SK-N-SH (cell line): ENCODE measurements around the gene DIAPH1. TPM values are rescaled to one million over a fixed set of nuclear protein-coding genes. Genes with fewer than 3 reads are reported as not detected.

Experiments used
- CTCF ChIA-PET: fragments of 300-600, 350-600 bp; formaldehyde crosslinking; extraction: SDS; loops from one replicate; lab custom pipeline; 2021; lab: Yijun Ruan, JAX
- POLR2A ChIA-PET: fragments of 350-600 bp; sonication (Branson Sonifier 250); formaldehyde crosslinking; extraction: SDS; loops from one replicate; lab custom pipeline; 2020; ENCODE audit warnings: antibody characterized with exemption, inconsistent platforms; lab: Yijun Ruan, JAX
- DNase-seq: peaks from one replicate; pipeline ENCODE4 v3.0.0; 2012
- H2AFZ ChIP-seq: fragments of 200-600 bp; sonication (generic); 2 replicates; pipeline ENCODE4 v1.8.1; 2016; ENCODE audit warnings: antibody characterized with exemption, mild to moderate bottlenecking, low read depth
- H3F3A ChIP-seq: fragments of 200-600 bp; sonication (generic); replicated peaks from 2 replicates; pipeline ENCODE3; 2016; ENCODE audit warnings: antibody characterized with exemption, mild to moderate bottlenecking; ENCODE audit not compliant: insufficient read depth
- H3K27ac ChIP-seq, 2 experiments: fragments of 200-500 bp in 1 of 2; fragments of 200-600 bp in 1 of 2; sonication (Bioruptor generic) in 1 of 2; sonication (generic), shearing (Covaris generic) in 1 of 2; 2 replicates each; pipeline versions ENCODE4 v1.5.1 to v1.6.1; 2014 to 2016; ENCODE audit warnings: low read depth in 2 of 2, inconsistent platforms in 1 of 2, low read length in 1 of 2, mild to moderate bottlenecking in 1 of 2, mixed read lengths in 1 of 2
- H3K27me3 ChIP-seq: fragments of 200-600 bp; sonication (generic), shearing (Covaris generic); 2 replicates; pipeline ENCODE4 v1.6.1; 2016; ENCODE audit warnings: mixed run types; ENCODE audit not compliant: insufficient read depth
- H3K36me3 ChIP-seq, 2 experiments: fragments of 200-500 bp in 1 of 2; fragments of 200-600 bp in 1 of 2; sonication (Bioruptor generic) in 1 of 2; sonication (generic) in 1 of 2; replicated peaks in 1 of 2; 2 replicates each; pipeline versions ENCODE3 to v1.5.1; 2014 to 2016; ENCODE audit warnings: low read length in 1 of 2, mild to moderate bottlenecking in 1 of 2; ENCODE audit not compliant: insufficient read depth in 2 of 2, control insufficient read depth in 1 of 2
- H3K4me1 ChIP-seq, 2 experiments: fragments of 200-500 bp in 1 of 2; fragments of 200-600 bp in 1 of 2; sonication (Bioruptor generic) in 1 of 2; sonication (generic), shearing (Covaris generic) in 1 of 2; 2 replicates each; pipeline versions ENCODE4 v1.5.1 to v1.6.1; 2014 to 2016; ENCODE audit warnings: low read depth in 1 of 2, low read length in 1 of 2, mixed run types in 1 of 2; ENCODE audit not compliant: insufficient read depth in 2 of 2, control insufficient read depth in 1 of 2
- H3K4me2 ChIP-seq: fragments of 200-600 bp; sonication (generic), shearing (Covaris generic); 2 replicates; pipeline ENCODE4 v1.6.1; 2017; ENCODE audit warnings: mixed run types
- H3K4me3 ChIP-seq, 2 experiments: fragments of 200-500 bp in 1 of 2; fragments of 200-600 bp in 1 of 2; sonication (Bioruptor generic) in 1 of 2; sonication (generic), shearing (Covaris generic) in 1 of 2; 2 replicates each; pipeline versions ENCODE4 v1.5.1 to v1.8.1; 2014 to 2016; ENCODE audit warnings: low read depth in 2 of 2, inconsistent platforms in 1 of 2, low read length in 1 of 2, mild to moderate bottlenecking in 1 of 2, mixed read lengths in 1 of 2, moderate library complexity in 1 of 2
- H3K79me2 ChIP-seq: fragments of 200-600 bp; sonication (generic); 2 replicates; pipeline ENCODE4 v1.8.1; 2017; ENCODE audit warnings: mild to moderate bottlenecking; ENCODE audit not compliant: insufficient read depth
- H3K9ac ChIP-seq: fragments of 200-600 bp; sonication (generic); 2 replicates; pipeline ENCODE4 v1.6.1; 2017; ENCODE audit warnings: mixed run types
- H3K9me2 ChIP-seq: fragments of 200-600 bp; sonication (generic); 2 replicates; pipeline ENCODE4 v1.6.1; 2017; ENCODE audit warnings: mixed run types
- H3K9me3 ChIP-seq: fragments of 200-600 bp; sonication (generic); 2 replicates; pipeline ENCODE4 v1.6.1; 2017; ENCODE audit warnings: mixed run types, mild to moderate bottlenecking, moderate library complexity
- H4K20me1 ChIP-seq: fragments of 200-600 bp; sonication (generic); 2 replicates; pipeline ENCODE4 v1.6.1; 2017; ENCODE audit warnings: mild to moderate bottlenecking, mixed run types; ENCODE audit not compliant: insufficient read depth
- ELF1 ChIP-seq: IDR thresholded peaks from 2 replicates; pipeline ENCODE4 v1.4.0; 2012
- EP300 ChIP-seq, 2 experiments: IDR thresholded peaks; 2 replicates each; pipeline versions ENCODE4 v1.4.0 to v1.6.1; 2012; ENCODE audit warnings: borderline replicate concordance in 1 of 2, low read depth in 1 of 2, low read length in 1 of 2
- EZH2phosphoT487 ChIP-seq: fragments of 200-600 bp; sonication (generic); IDR thresholded peaks from 2 replicates; pipeline ENCODE4 v1.6.1; 2017; ENCODE audit warnings: low read depth, mixed run types, mild to moderate bottlenecking, antibody characterized with exemption, moderate library complexity, borderline replicate concordance
- FOSL2 ChIP-seq: IDR thresholded peaks from 2 replicates; pipeline ENCODE4 v1.4.0; 2012; ENCODE audit warnings: low read depth, mild to moderate bottlenecking, moderate library complexity, borderline replicate concordance
- FOXJ3 ChIP-seq: sonication (generic); formaldehyde crosslinking; IDR thresholded peaks from 2 replicates; pipeline ENCODE4 v1.5.1; 2020; ENCODE audit warnings: mild to moderate bottlenecking, missing genetic modification reagents
- GATA2 ChIP-seq: sonication (generic); formaldehyde crosslinking; IDR thresholded peaks from 2 replicates; pipeline ENCODE4 v1.5.0; 2020; ENCODE audit warnings: mild to moderate bottlenecking, missing genetic modification reagents
- JUND ChIP-seq: IDR thresholded peaks from 2 replicates; pipeline ENCODE4 v1.4.0; 2012
- MAX ChIP-seq: IDR thresholded peaks from 2 replicates; pipeline ENCODE4 v1.4.0; 2012; ENCODE audit warnings: low read depth
- MEF2A ChIP-seq: IDR thresholded peaks from 2 replicates; pipeline ENCODE4 v1.4.0; 2012; ENCODE audit warnings: low read depth, borderline replicate concordance
- POLR2AphosphoS5 ChIP-seq: IDR thresholded peaks from 2 replicates; pipeline ENCODE4 v1.6.1; 2012; ENCODE audit warnings: low read depth, low read length
- RCOR1 ChIP-seq: fragments of 150-350 bp; IDR thresholded peaks from 2 replicates; pipeline ENCODE4 v1.6.1; 2017; ENCODE audit warnings: antibody characterized with exemption, low read length
- REST ChIP-seq: IDR thresholded peaks from 2 replicates; pipeline ENCODE4 v1.6.1; 2012; ENCODE audit warnings: mild to moderate bottlenecking, low read depth, low read length, moderate library complexity
- RFX5 ChIP-seq: IDR thresholded peaks from 2 replicates; pipeline ENCODE4 v1.6.1; 2012; ENCODE audit warnings: mild to moderate bottlenecking, improper control_type of control experiment, low read length
- RXRA ChIP-seq: IDR thresholded peaks from 2 replicates; pipeline ENCODE4 v1.4.0; 2012; ENCODE audit warnings: low read depth, mild to moderate bottlenecking, borderline replicate concordance
- SIN3A ChIP-seq: IDR thresholded peaks from 2 replicates; pipeline ENCODE4 v1.6.1; 2012; ENCODE audit warnings: low read depth, mild to moderate bottlenecking, low read length, moderate library complexity, borderline replicate concordance
- SMC3 ChIP-seq: IDR thresholded peaks from 2 replicates; pipeline ENCODE4 v1.6.1; 2012; ENCODE audit warnings: low read depth, low read length, improper control_type of control experiment
- TEAD4 ChIP-seq: IDR thresholded peaks from 2 replicates; pipeline ENCODE4 v1.4.0; 2012; ENCODE audit warnings: mild to moderate bottlenecking, borderline replicate concordance; ENCODE audit not compliant: insufficient read depth
- USF1 ChIP-seq: IDR thresholded peaks from 2 replicates; pipeline ENCODE4 v1.4.0; 2012; ENCODE audit warnings: low read depth, borderline replicate concordance
- ZBTB33 ChIP-seq: IDR thresholded peaks from 2 replicates; pipeline ENCODE4 v1.4.0; 2012; ENCODE audit warnings: low read depth, borderline replicate concordance
- WGBS: methylation state at CpG from one replicate; pipeline ENCODE4 v1.1.6; 2017; ENCODE audit warnings: low lambda C conversion rate; 5-methylcytosine and 5-hydroxymethylcytosine counted together
- polyA plus RNA-seq, 3 experiments: library from polyadenylated mRNA; depleted of rRNA; stranded (reverse); fragments of >200 nt; gene quantifications; 2 replicates each; pipeline ENCODE4 v1.2.3, GENCODE V29; 2012

Gene DIAPH1
- polyA plus RNA-seq, 1 of the 3 experiments (the other 2 are of a cell fraction): 30.4 TPM

- no peaks in the 10 kb centered on the region for H3K9me3 ChIP-seq
- DNase-seq: peak; percentile 99
- TF ChIP-seq ELF1 (peak; percentile 57; the same call in 1 of the 2 replicates), POLR2AphosphoS5 (peak; percentile 70; the same call in 1 of the 2 replicates), EZH2phosphoT487 (no peak)
- 8% methylated on average over 7 of the region's 50 CpGs for whole genome bisulfite sequencing
- peaks cover 4 to 35% of the 10 kb centered on the region in 2 experiments for H3K36me3 ChIP-seq
- H3K9ac ChIP-seq: peak within 1 kb of the TSS; percentile 76
- ChIA-PET POLR2A (interaction anchor here (0.9 to 1.9 kb wide), 4 partner anchors 8 to 32 kb away, joined by 3 to 10 read pairs (median 4); partner anchors contain the start of genes DIAPH1, HDAC3 and RELL2), CTCF (interaction anchor here (0.8 to 4.4 kb wide), 12 partner anchors 9 to 318 kb away, joined by 3 to 36 read pairs (median 4); partner anchors contain the start of genes DIAPH1, HDAC3, RELL2 and RNF14)
- H2AFZ ChIP-seq: peak within 1 kb of the TSS; percentile 96; the same call in 1 of the 2 replicates
- H3K79me2 ChIP-seq: peaks cover 14% of the 10 kb centered on the region
- H3K4me1 ChIP-seq: peaks cover 0 to 15% of the 10 kb centered on the region in 2 experiments; a peak in 1 of 4 replicates
- no peaks in the 10 kb centered on the region for H4K20me1 ChIP-seq
- peak within 1 kb of the TSS; percentile 93 for H3K4me2 ChIP-seq
- peaks cover 6% of the 10 kb centered on the region for H3F3A ChIP-seq
- H3K9me2 ChIP-seq: no peaks in the 10 kb centered on the region
- peak within 1 kb of the TSS in 1 of 2 experiments; percentile 45; a peak in 1 of 4 replicates for H3K27ac ChIP-seq
- no peaks in the 10 kb centered on the region for H3K27me3 ChIP-seq
- H3K4me3 ChIP-seq: peak within 1 kb of the TSS; percentile 74 to 83
Measured at GRCh38 chr5:141650851-141651727, 32.3 kb upstream of the DIAPH1 start, which contains the start of gene FCHSD1. TSS of gene FCHSD1 (minus strand) at chr5:141651418. CDS start at chr5:141651368, 50 bp downstream.

GRCh38 chr5:141649972-141650371 lies 31.2 kb upstream of the DIAPH1 start:
- peak overlapping the region; percentile 93 for H3K4me2 ChIP-seq
- ChIA-PET CTCF (interaction anchor here (1.6 to 2.7 kb wide), 3 partner anchors 15 to 83 kb away, joined by 5 to 13 read pairs (median 9); no protein-coding TSS in a partner anchor), POLR2A (interaction anchor here (3.7 kb wide), 1 partner anchor 13 kb away, joined by 18 read pairs; the partner anchor contains the start of genes HDAC3 and RELL2)
- H3K9me3 ChIP-seq: no peaks in the 10 kb centered on the region
- H3K4me1 ChIP-seq: peaks cover 0 to 15% of the 10 kb centered on the region in 2 experiments; a peak in 1 of 4 replicates
- no peak overlapping the region for H3K9ac ChIP-seq
- peak overlapping the region in 1 of 2 experiments; percentile 83; a peak in 2 of 4 replicates for H3K4me3 ChIP-seq
- DNase-seq: no peak
- peaks cover 6% of the 10 kb centered on the region for H3F3A ChIP-seq
- no peaks in the 10 kb centered on the region for H4K20me1 ChIP-seq
- peaks cover 14% of the 10 kb centered on the region for H3K79me2 ChIP-seq
- no peaks in the 10 kb centered on the region for H3K9me2 ChIP-seq
- H2AFZ ChIP-seq: no peak overlapping the region
- H3K36me3 ChIP-seq: peaks cover 8 to 37% of the 10 kb centered on the region in 2 experiments
- no peak overlapping the region for H3K27ac ChIP-seq
- H3K27me3 ChIP-seq: no peaks in the 10 kb centered on the region
- no peak for TF ChIP-seq JUND
- no peak for TF ChIP-seq GATA2 (CRISPR knock-in tag)
- no peak for TF ChIP-seq REST
- no peak for TF ChIP-seq FOSL2
- TF ChIP-seq ZBTB33: no peak
- no peak for TF ChIP-seq TEAD4
- no peak for TF ChIP-seq EP300 (IDR thresholded peaks at IDR 0.05; ENCODE audit: borderline replicate concordance in 1 of 2, low read depth in 1 of 2, low read length in 1 of 2)
- no peak for TF ChIP-seq RCOR1
- no peak for TF ChIP-seq RFX5
- TF ChIP-seq SIN3A: no peak
- TF ChIP-seq USF1: no peak
- no peak for TF ChIP-seq SMC3
- TF ChIP-seq FOXJ3 (CRISPR knock-in tag): no peak
- TF ChIP-seq RXRA: no peak
- no peak for TF ChIP-seq MEF2A
- TF ChIP-seq POLR2AphosphoS5: no peak
- no peak for TF ChIP-seq MAX
